ENCODE results near the gene INPP4A.

INPP4A gene

GRCh38 chr2:98460573-98461497 lies 16.2 kb downstream of the INPP4A start:
- DNase-seq, result peak; percentile 90

GRCh38 chr2:98461498-98462049 lies 16.9 kb downstream of the INPP4A start:
- DNase-seq, result no peak

GRCh38 chr2:98463081-98463481 lies 18.4 kb downstream of the INPP4A start:
- DNase-seq, result peak; percentile 33

- peak; percentile 37 for DNase-seq
These were observed 18.9 kb downstream of the INPP4A start for GRCh38 chr2:98463551-98463971.

- DNase-seq, result peak; percentile 47
These were observed 19.5 kb downstream of the INPP4A start for GRCh38 chr2:98463988-98464771.

- peak; percentile 49 for DNase-seq
These were observed 20.2 kb downstream of the INPP4A start for GRCh38 chr2:98464772-98465310.

GRCh38 chr2:98465456-98466226 lies 21.0 kb downstream of the INPP4A start:
- peak; percentile 74 for DNase-seq

GRCh38 chr2:98467082-98467536 lies 22.5 kb downstream of the INPP4A start:
- DNase-seq, result no peak

- DNase-seq, result no peak
These were observed 23.0 kb downstream of the INPP4A start for GRCh38 chr2:98467652-98468051.

- DNase-seq, result peak; percentile 76
These were observed 24.1 kb downstream of the INPP4A start for GRCh38 chr2:98468621-98469236.

- DNase-seq, result no peak
These were observed 25.3 kb downstream of the INPP4A start for GRCh38 chr2:98469862-98470544.

- no peak for DNase-seq
These were observed 26.2 kb downstream of the INPP4A start for GRCh38 chr2:98470851-98471255.

- DNase-seq, result no peak
These were observed 26.9 kb downstream of the INPP4A start for GRCh38 chr2:98471402-98472131.

- DNase-seq, result no peak
These were observed 27.5 kb downstream of the INPP4A start for GRCh38 chr2:98472132-98472650.

GRCh38 chr2:98472961-98473746 lies 28.5 kb downstream of the INPP4A start:
- no peak for DNase-seq

- DNase-seq, result no peak
These were observed 29.5 kb downstream of the INPP4A start for GRCh38 chr2:98473995-98474780.

GRCh38 chr2:98474979-98475632 lies 30.4 kb downstream of the INPP4A start:
- peak; percentile 23 for DNase-seq
